Body of pancreas (tissue), 4 donors: ENCODE results near the gene NAGLU.

Experiments
- CTCF ChIP-seq, 7 experiments: fragments of 450-650 bp in 4 of 7; fragments of 200-600 bp in 3 of 7; sonication (generic) in 3 of 7; IDR thresholded peaks; one replicate each; pipeline ENCODE4 v1.5.1; 2016 to 2019; ENCODE audit warnings: antibody characterized with exemption in 7 of 7
- POLR2A ChIP-seq, 3 donors: fragments of 450-650 bp; IDR thresholded peaks; one replicate each; pipeline ENCODE4 v1.6.1; 2016; ENCODE audit warnings: antibody characterized with exemption in 3 of 3, mild to moderate bottlenecking in 2 of 3

DNA sequence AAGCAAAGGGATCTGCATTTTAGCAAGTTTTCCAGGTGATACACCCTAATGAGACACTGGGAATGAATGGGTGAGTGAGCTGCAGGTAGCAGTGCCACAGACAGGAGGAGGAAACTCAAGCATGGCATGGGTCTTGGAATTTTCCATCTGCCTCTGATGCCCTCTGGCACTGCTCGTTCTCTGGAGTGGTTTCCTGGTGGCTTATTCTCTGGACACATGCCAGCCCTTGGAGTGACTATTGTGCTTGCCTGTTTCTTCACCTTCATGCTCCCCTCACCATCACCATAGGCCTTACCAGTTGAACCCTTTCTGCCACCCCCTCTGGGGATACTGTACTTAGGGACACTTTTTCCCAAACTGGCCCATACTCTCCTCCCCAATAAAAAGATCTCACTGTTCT is 27.5 kb downstream of the NAGLU start:
- TF ChIP-seq POLR2A (IDR thresholded peaks at IDR 0.05), result no peak
- peak in 3 of 7 experiments; percentile 3 to 31 (median 25) for TF ChIP-seq CTCF (IDR thresholded peaks at IDR 0.05)
